ENCODE data around the gene NFU1.

The NFU1 gene

GRCh38 chr2:69461404-69461803 lies 24.2 kb upstream of the NFU1 start:
- Histone ChIP-seq H3K4me1 (ENCODE audit: control insufficient read depth, insufficient read depth, low read length) (no peaks in the 10 kb centered on the region), H3K27ac (ENCODE audit: extremely low read depth, low read depth, low read length) (no peak overlapping the region), H3K9me3 (ENCODE audit: control insufficient read depth, insufficient read depth, low read depth, low read length) (no peaks in the 10 kb centered on the region), H3K4me3 (ENCODE audit: low read depth, low read length) (no peak overlapping the region), H3K36me3 (ENCODE audit: control insufficient read depth in 2 of 2, insufficient read depth in 1 of 2, low read length in 2 of 2) (peaks cover 0 to 12% of the 10 kb centered on the region in 2 experiments; a peak in 1 of 3 replicates)
- ChIA-PET POLR2A (no interaction called here), CTCF (no interaction called here)
- TF ChIP-seq ZNF280D (tag by site-specific recombination; IDR thresholded peaks at IDR 0.05) = no peak
- TF ChIP-seq RBAK (tag by site-specific recombination; IDR thresholded peaks at IDR 0.05) = no peak
- no peak for TF ChIP-seq ZNF768 (tag by site-specific recombination; IDR thresholded peaks at IDR 0.05)
- no peak for TF ChIP-seq ZNF677 (tag by site-specific recombination; IDR thresholded peaks at IDR 0.05)

GRCh38 chr2:69459936-69460335 lies 22.7 kb upstream of the NFU1 start:
- no peak for TF ChIP-seq ZNF555 (tag by site-specific recombination; conservative IDR thresholded peaks at IDR 0.05)
- no peak for TF ChIP-seq ZBTB21 (tag by site-specific recombination; IDR thresholded peaks at IDR 0.05)
- TF ChIP-seq GLI2 (tag by site-specific recombination; IDR thresholded peaks at IDR 0.05; ENCODE audit: borderline replicate concordance, low read depth) = no peak
- no peak for TF ChIP-seq ZNF423 (tag by site-specific recombination; IDR thresholded peaks at IDR 0.05)
- no peak for TF ChIP-seq ZNF146 (tag by site-specific recombination; IDR thresholded peaks at IDR 0.05)
- no peak for TF ChIP-seq MEIS1 (CRISPR knock-in tag; IDR thresholded peaks at IDR 0.05; ENCODE audit: borderline replicate concordance)
- TF ChIP-seq ZNF426 (tag by site-specific recombination; IDR thresholded peaks at IDR 0.05) = no peak
- no peak for TF ChIP-seq ZNF311 (tag by site-specific recombination; IDR thresholded peaks at IDR 0.05; ENCODE audit: borderline replicate concordance)
- TF ChIP-seq ZNF664 (tag by site-specific recombination; IDR thresholded peaks at IDR 0.05) = no peak
- no peak for TF ChIP-seq PRDM1 (tag by site-specific recombination; IDR thresholded peaks at IDR 0.05)
- TF ChIP-seq ZNF292 (tag by site-specific recombination; IDR thresholded peaks at IDR 0.05; ENCODE audit: borderline replicate concordance, low read depth) = no peak
- TF ChIP-seq SP3 (tag by site-specific recombination; IDR thresholded peaks at IDR 0.05) = no peak
- TF ChIP-seq ZNF398 (tag by site-specific recombination; IDR thresholded peaks at IDR 0.05) = no peak
- TF ChIP-seq ZNF558 (tag by site-specific recombination; IDR thresholded peaks at IDR 0.05) = no peak
- no peak for TF ChIP-seq ZNF624 (tag by site-specific recombination; IDR thresholded peaks at IDR 0.05)
- no peaks in the 10 kb centered on the region for H3K36me3 ChIP-seq (ENCODE audit: control insufficient read depth in 2 of 2, insufficient read depth in 1 of 2, low read length in 2 of 2)
- ChIA-PET CTCF (no interaction called here), POLR2A (no interaction called here)
- no peak overlapping the region for H3K4me3 ChIP-seq (ENCODE audit: low read depth, low read length)
- no peaks in the 10 kb centered on the region for H3K4me1 ChIP-seq (ENCODE audit: control insufficient read depth, insufficient read depth, low read length)
- no peaks in the 10 kb centered on the region for H3K9me3 ChIP-seq (ENCODE audit: control insufficient read depth, insufficient read depth, low read depth, low read length)
- no peak overlapping the region for H3K27ac ChIP-seq (ENCODE audit: extremely low read depth, low read depth, low read length)
